ENCODE measurements around the gene MCC.

GRCh38 chr5:113039229-113039933, 448.9 kb downstream of the MCC start:
- TF ChIP-seq EZH2 (IDR thresholded peaks at IDR 0.05; ENCODE audit: insufficient read depth, poor library complexity, severe bottlenecking), result no peak
- TF ChIP-seq EZH2phosphoT487 (IDR thresholded peaks at IDR 0.05; ENCODE audit: insufficient read depth, low read depth), result no peak
